ENCODE data around the gene RAB1A. TPM values are rescaled to one million over a fixed set of nuclear protein-coding genes. Genes with fewer than 3 reads are reported as not detected.

Gene RAB1A
- total and polyA plus RNA-seq, 10 of the 15 experiments (the other 5 are each of a cell fraction or from before 2014, with no cell fraction given): 48.9 to 171 (median 83.4) TPM

DNA sequence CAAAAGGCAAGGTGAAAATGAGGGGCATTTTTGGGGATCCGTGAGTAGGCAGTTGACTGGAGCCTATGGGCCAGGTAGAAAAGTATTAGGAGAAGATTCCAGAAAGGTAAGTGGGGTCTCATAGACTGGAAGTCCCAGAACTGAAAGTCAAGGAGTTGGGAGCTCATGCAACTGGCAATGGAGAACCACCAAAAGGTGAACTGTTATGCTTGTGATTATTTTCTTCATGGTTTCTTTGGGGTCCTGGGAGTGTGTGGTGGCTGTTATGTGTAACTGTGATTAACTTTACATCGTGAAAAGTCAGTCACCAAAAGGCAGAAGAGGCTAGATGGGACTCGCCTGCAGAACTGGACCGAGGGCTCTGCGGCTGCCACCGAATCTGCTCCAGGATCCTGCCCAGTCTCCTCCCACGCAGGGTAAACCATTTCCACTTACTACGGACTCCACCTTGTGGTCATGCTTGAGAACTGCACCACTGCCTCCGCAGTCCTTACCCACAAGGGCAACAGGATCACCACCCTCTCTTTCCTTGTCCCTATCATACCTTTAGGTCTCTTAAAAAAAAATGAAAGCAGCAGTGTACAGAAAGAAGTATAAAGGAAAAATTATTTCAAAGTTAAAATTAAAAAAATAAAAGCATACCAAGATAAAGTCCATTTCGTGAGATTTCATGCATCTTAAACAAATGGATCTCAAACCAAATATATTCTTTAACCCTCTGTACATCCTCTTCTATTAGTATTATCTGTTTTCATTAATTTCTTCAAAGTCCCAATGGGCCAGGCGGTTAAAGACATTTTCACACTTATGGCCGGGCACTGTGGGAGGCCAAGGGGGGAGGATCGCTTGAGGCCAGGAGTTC, 89.3 kb downstream of the RAB1A start (continued):
- no peak for TF ChIP-seq TCF3 (IDR thresholded peaks at IDR 0.05; ENCODE audit: borderline replicate concordance, insufficient read depth, low read depth, low read length)
- TF ChIP-seq EED (IDR thresholded peaks at IDR 0.05; ENCODE audit: low read depth): peak; percentile 38; the same call in 1 of the 2 replicates
- TF ChIP-seq EGR1 (IDR thresholded peaks at IDR 0.05; ENCODE audit: borderline replicate concordance in 1 of 2, low read depth in 2 of 2, low read length in 2 of 2): peak; percentile 44 to 99
- no peak for TF ChIP-seq BACH1 (IDR thresholded peaks at IDR 0.05; ENCODE audit: borderline replicate concordance)
- TF ChIP-seq MTA2 (IDR thresholded peaks at IDR 0.05; ENCODE audit: low read depth): peak; percentile 15; the same call in 1 of the 2 replicates

DNA sequence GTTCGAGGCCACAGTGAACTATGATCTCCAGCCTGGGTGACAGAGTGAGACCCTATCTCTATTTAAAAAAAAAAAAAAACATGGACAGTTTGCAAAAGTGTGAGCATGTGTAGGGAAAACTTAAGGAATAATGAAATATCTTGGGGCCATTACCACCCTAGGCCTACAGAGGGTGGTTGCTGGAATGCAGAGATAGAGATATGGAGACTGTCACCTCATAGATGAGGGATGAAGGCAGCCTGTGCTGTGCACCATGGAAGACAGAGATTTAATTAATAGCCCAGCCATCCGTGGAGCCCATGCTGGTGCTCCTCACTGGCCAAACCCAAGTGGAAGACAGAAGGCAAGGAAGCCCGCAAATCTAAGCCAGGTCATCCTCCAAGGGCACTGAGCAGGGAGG, 90.3 kb downstream of the RAB1A start:
- no peaks in the 10 kb centered on the region for H3K36me3 ChIP-seq (ENCODE audit: control insufficient read depth in 2 of 2, insufficient read depth in 2 of 2, low read length in 1 of 2)
- DNase-seq (ENCODE audit: low read depth, low spot score): no peak
- SMC1A ChIA-PET (ENCODE audit: uncharacterized antibody, unreplicated experiment): interaction anchor here (0.8 to 11.8 kb wide), 5 partner anchors 9 to 712 kb away, joined by 3 to 178 read pairs (median 4); no protein-coding TSS in a partner anchor
- no TSS peak for BruUV-seq (replicated peaks)
- H3K27me3 ChIP-seq (replicated peaks in 1 of 2; ENCODE audit: control insufficient read depth in 2 of 2, insufficient read depth in 2 of 2, low read length in 1 of 2): no peaks in the 10 kb centered on the region
- peaks cover 15% of the 10 kb centered on the region for H3K9me3 ChIP-seq (replicated peaks; ENCODE audit: control insufficient read depth, insufficient read depth, low read length)
- H3K4me2 ChIP-seq (ENCODE audit: control insufficient read depth, insufficient read depth): no peak overlapping the region
- no peak overlapping the region for H2AFZ ChIP-seq (ENCODE audit: control insufficient read depth, low read depth, low read length)
- no peak overlapping the region for H3K9ac ChIP-seq (ENCODE audit: control insufficient read depth, insufficient read depth, low read length)
- no peak overlapping the region for H3K27ac ChIP-seq (ENCODE audit: control insufficient read depth, insufficient read depth)
- peaks cover 2% of the 10 kb centered on the region; the same call in 1 of the 2 replicates for H3K4me1 ChIP-seq (ENCODE audit: control insufficient read depth, insufficient read depth, low read length)
- ATAC-seq: no peak
- no peak overlapping the region for H3K4me3 ChIP-seq
- CTCF ChIA-PET: interaction anchor here (0.9 to 2.9 kb wide), 13 partner anchors 9 to 453 kb away, joined by 3 to 19 read pairs (median 4); no protein-coding TSS in a partner anchor
- POLR2A ChIA-PET: no interaction called here
- no peak for FAIRE-seq
- H4K20me1 ChIP-seq (ENCODE audit: control insufficient read depth, insufficient read depth): no peaks in the 10 kb centered on the region
- in situ Hi-C loops (cut with MboI): loop anchor here (5.0 to 10.0 kb wide), 3 partner anchors 122 to 707 kb away; no protein-coding TSS in a partner anchor
- 53% methylated on average over 2 of the region's 3 CpGs for WGBS (ENCODE audit: insufficient coverage, insufficient replicate concordance, low lambda C conversion rate, missing lambda C conversion rate)
- intact Hi-C loops (cut with micrococcal nuclease; ENCODE audit: unreplicated experiment): loop anchor here (1.0 to 5.0 kb wide), 5 partner anchors 61 to 712 kb away; no protein-coding TSS in a partner anchor
- RAD21 ChIA-PET (ENCODE audit: unreplicated experiment): interaction anchor here (2.0 kb wide), 1 partner anchor 122 kb away, joined by 11 read pairs; no protein-coding TSS in a partner anchor
- no peaks in the 10 kb centered on the region for H3K79me2 ChIP-seq (ENCODE audit: control insufficient read depth, insufficient read depth, low read length)
- no peak for TF ChIP-seq MEF2A (IDR thresholded peaks at IDR 0.05; ENCODE audit: insufficient read depth, low read depth, low read length)
- TF ChIP-seq GATAD2B (conservative IDR thresholded peaks at IDR 0.05; ENCODE audit: low read depth): no peak
- TF ChIP-seq, protein P1, sequence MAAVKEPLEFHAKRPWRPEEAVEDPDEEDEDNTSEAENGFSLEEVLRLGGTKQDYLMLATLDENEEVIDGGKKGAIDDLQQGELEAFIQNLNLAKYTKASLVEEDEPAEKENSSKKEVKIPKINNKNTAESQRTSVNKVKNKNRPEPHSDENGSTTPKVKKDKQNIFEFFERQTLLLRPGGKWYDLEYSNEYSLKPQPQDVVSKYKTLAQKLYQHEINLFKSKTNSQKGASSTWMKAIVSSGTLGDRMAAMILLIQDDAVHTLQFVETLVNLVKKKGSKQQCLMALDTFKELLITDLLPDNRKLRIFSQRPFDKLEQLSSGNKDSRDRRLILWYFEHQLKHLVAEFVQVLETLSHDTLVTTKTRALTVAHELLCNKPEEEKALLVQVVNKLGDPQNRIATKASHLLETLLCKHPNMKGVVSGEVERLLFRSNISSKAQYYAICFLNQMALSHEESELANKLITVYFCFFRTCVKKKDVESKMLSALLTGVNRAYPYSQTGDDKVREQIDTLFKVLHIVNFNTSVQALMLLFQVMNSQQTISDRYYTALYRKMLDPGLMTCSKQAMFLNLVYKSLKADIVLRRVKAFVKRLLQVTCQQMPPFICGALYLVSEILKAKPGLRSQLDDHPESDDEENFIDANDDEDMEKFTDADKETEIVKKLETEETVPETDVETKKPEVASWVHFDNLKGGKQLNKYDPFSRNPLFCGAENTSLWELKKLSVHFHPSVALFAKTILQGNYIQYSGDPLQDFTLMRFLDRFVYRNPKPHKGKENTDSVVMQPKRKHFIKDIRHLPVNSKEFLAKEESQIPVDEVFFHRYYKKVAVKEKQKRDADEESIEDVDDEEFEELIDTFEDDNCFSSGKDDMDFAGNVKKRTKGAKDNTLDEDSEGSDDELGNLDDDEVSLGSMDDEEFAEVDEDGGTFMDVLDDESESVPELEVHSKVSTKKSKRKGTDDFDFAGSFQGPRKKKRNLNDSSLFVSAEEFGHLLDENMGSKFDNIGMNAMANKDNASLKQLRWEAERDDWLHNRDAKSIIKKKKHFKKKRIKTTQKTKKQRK (IDR thresholded peaks at IDR 0.05; ENCODE audit: low read depth, low read length): no peak
- TF ChIP-seq, protein P2, sequence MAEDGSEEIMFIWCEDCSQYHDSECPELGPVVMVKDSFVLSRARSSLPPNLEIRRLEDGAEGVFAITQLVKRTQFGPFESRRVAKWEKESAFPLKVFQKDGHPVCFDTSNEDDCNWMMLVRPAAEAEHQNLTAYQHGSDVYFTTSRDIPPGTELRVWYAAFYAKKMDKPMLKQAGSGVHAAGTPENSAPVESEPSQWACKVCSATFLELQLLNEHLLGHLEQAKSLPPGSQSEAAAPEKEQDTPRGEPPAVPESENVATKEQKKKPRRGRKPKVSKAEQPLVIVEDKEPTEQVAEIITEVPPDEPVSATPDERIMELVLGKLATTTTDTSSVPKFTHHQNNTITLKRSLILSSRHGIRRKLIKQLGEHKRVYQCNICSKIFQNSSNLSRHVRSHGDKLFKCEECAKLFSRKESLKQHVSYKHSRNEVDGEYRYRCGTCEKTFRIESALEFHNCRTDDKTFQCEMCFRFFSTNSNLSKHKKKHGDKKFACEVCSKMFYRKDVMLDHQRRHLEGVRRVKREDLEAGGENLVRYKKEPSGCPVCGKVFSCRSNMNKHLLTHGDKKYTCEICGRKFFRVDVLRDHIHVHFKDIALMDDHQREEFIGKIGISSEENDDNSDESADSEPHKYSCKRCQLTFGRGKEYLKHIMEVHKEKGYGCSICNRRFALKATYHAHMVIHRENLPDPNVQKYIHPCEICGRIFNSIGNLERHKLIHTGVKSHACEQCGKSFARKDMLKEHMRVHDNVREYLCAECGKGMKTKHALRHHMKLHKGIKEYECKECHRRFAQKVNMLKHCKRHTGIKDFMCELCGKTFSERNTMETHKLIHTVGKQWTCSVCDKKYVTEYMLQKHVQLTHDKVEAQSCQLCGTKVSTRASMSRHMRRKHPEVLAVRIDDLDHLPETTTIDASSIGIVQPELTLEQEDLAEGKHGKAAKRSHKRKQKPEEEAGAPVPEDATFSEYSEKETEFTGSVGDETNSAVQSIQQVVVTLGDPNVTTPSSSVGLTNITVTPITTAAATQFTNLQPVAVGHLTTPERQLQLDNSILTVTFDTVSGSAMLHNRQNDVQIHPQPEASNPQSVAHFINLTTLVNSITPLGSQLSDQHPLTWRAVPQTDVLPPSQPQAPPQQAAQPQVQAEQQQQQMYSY (CRISPR knock-in tag; IDR thresholded peaks at IDR 0.05): no peak
- no peak for TF ChIP-seq SMC3 (IDR thresholded peaks at IDR 0.05; ENCODE audit: borderline replicate concordance, low read length)
- TF ChIP-seq, protein P3, sequence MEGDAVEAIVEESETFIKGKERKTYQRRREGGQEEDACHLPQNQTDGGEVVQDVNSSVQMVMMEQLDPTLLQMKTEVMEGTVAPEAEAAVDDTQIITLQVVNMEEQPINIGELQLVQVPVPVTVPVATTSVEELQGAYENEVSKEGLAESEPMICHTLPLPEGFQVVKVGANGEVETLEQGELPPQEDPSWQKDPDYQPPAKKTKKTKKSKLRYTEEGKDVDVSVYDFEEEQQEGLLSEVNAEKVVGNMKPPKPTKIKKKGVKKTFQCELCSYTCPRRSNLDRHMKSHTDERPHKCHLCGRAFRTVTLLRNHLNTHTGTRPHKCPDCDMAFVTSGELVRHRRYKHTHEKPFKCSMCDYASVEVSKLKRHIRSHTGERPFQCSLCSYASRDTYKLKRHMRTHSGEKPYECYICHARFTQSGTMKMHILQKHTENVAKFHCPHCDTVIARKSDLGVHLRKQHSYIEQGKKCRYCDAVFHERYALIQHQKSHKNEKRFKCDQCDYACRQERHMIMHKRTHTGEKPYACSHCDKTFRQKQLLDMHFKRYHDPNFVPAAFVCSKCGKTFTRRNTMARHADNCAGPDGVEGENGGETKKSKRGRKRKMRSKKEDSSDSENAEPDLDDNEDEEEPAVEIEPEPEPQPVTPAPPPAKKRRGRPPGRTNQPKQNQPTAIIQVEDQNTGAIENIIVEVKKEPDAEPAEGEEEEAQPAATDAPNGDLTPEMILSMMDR (IDR thresholded peaks at IDR 0.05 in 2 of 3, conservative IDR thresholded peaks at IDR 0.05 in 1 of 3; ENCODE audit: control insufficient read depth in 2 of 3, extremely low read depth in 1 of 3, insufficient read depth in 1 of 3, low read depth in 3 of 3, low read length in 3 of 3): no peak

All from GM12878 (cell line).